BLaER1 treated with 17β-estradiol and CSF1 and Interleukin-3, amounts not matched to agents 10 nM and 100 nM (cell line): ENCODE results near the gene TCP10L.
"Not testable (repeated sequence)": the region's sequence is repeated elsewhere in the genome, so short reads cannot be mapped to it uniquely, and the experiment has no call there.

ENCODE experiments used
- H3K27ac ChIP-seq, 11 experiments: shearing (Covaris generic); formaldehyde crosslinking; 2 replicates each; pipeline ENCODE4 v1.8.1; 2022
- H3K27me3 ChIP-seq, 11 experiments: shearing (Covaris generic); formaldehyde crosslinking; 2 replicates each; pipeline ENCODE4 v1.8.1; 2022
- H3K36me3 ChIP-seq, 11 experiments: shearing (Covaris generic); formaldehyde crosslinking; 2 replicates each; pipeline ENCODE4 v1.8.1; 2022
- H3K4me1 ChIP-seq, 10 experiments: shearing (Covaris generic); formaldehyde crosslinking; 2 replicates each; pipeline ENCODE4 v1.8.1; 2022
- H3K4me2 ChIP-seq, 11 experiments: shearing (Covaris generic); formaldehyde crosslinking; 2 replicates each; pipeline ENCODE4 v1.8.1; 2022
- H3K4me3 ChIP-seq, 10 experiments: shearing (Covaris generic); formaldehyde crosslinking; 2 replicates each; pipeline ENCODE4 v1.8.1; 2022
- H3K9ac ChIP-seq, 11 experiments: shearing (Covaris generic); formaldehyde crosslinking; 2 replicates each; pipeline ENCODE4 v1.8.1; 2022
- H3K9me3 ChIP-seq, 11 experiments: shearing (Covaris generic); formaldehyde crosslinking; replicated peaks in 1 of 11; 2 replicates each; pipeline ENCODE4 v1.8.1; 2022
- H4K20me1 ChIP-seq, 11 experiments: shearing (Covaris generic); formaldehyde crosslinking; 2 replicates each; pipeline ENCODE4 v1.8.1; 2022
- Cebpa-rat ChIP-seq, 11 experiments: shearing (Covaris generic); IDR thresholded peaks; 2 replicates each; pipeline ENCODE4 v1.8.1; 2022

Gene TCP10L

GRCh38 chr21:32566741-32567389 lies 18.5 kb downstream of the TCP10L start:
- no peak overlapping the region for H3K4me3 ChIP-seq
- H3K36me3 ChIP-seq, result no peaks in the 10 kb centered on the region
- peaks cover 0 to 4% (median 0%) of the 10 kb centered on the region in 11 experiments; a peak in 1 of 22 replicates for H3K27me3 ChIP-seq
- H3K9me3 ChIP-seq, result peaks cover 14 to 27% (median 21%) of the 10 kb centered on the region in 11 experiments; a peak in 21 of 22 replicates
- H3K9ac ChIP-seq, result no peak overlapping the region
- H4K20me1 ChIP-seq, result peaks cover 0 to 5% (median 0%) of the 10 kb centered on the region in 11 experiments; a peak in 1 of 22 replicates
- peaks cover 10 to 41% (median 28%) of the 10 kb centered on the region in 10 experiments; a peak in 19 of 20 replicates for H3K4me1 ChIP-seq
- no peak for TF ChIP-seq Cebpa-rat (IDR thresholded peaks at IDR 0.05)
- H3K4me2 ChIP-seq, result peak overlapping the region in 5 of 11 experiments; percentile 19 to 90 (median 27); a peak in 5 of 22 replicates
- H3K27ac ChIP-seq, result no peak overlapping the region

DNA sequence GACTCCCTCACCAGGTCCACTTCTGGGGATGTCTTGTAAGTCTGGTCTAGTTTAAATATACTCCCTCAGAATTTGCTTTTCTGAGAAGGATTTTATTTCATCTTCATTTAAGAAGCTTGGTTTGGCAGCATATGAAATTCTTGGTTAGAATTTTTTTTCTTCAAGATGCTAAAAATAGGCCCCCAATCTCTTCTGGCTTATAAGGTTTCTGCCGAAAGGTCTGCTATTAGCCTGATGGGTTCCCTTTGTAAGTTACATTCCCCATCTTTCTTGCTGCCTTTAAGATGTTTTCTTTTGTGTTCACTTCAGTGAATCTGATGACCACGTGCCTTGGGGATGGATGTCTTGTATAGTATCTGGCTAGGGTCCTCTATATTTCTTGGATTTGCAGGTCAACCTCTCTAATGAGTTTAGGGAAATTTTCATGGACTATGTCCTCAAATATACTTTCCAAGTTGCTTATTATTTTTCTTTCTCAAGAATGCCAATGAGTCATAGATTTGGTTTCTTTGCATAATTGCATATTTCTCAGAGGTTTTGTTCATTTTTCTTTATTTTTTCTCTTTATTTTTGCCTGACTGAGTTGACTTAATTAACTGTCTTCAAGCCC lies 19.4 kb downstream of the TCP10L start:
- no peak for TF ChIP-seq Cebpa-rat (IDR thresholded peaks at IDR 0.05)
- H3K4me1 ChIP-seq, result peaks cover 10 to 38% (median 27%) of the 10 kb centered on the region in 10 experiments; a peak in 19 of 20 replicates

DNA sequence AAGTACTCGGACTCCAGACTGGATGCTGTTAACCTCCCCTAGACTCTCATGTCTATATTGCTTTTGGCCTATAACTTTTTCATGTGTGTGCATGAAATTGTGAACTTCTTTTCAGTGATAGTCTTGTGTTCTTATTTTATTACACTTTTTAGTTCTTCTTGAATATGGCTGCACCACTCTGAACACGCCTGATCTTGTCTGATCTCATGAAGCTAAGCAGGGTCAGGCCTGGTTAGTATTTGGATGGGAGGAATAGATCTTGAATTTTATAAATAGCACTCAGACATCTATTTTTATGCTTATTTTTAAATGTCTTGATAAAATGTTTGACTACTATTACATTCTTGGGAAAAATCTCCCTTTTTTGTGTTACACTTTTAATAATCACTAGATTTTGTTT lies 22.4 kb downstream of the TCP10L start:
- H3K27me3 ChIP-seq, result peaks cover 0 to 4% (median 0%) of the 10 kb centered on the region in 11 experiments; a peak in 1 of 22 replicates
- no peaks in the 10 kb centered on the region for H3K36me3 ChIP-seq
- no peak for TF ChIP-seq Cebpa-rat (IDR thresholded peaks at IDR 0.05)
- peaks cover 0 to 8% (median 0%) of the 10 kb centered on the region in 10 experiments; a peak in 3 of 20 replicates for H3K4me1 ChIP-seq
- H3K27ac ChIP-seq, result no peak overlapping the region
- peaks cover 10 to 27% (median 21%) of the 10 kb centered on the region in 11 experiments; a peak in 21 of 22 replicates for H3K9me3 ChIP-seq
- H3K4me3 ChIP-seq, result no peak overlapping the region
- no peaks in the 10 kb centered on the region for H4K20me1 ChIP-seq
- no peak overlapping the region for H3K4me2 ChIP-seq
- H3K9ac ChIP-seq, result no peak overlapping the region

More for the DNA sequence above, 19.4 kb downstream of the TCP10L start:
- Histone ChIP-seq H3K9ac (no peak overlapping the region), H3K36me3 (no peaks in the 10 kb centered on the region), H4K20me1 (peaks cover 0 to 5% (median 0%) of the 10 kb centered on the region in 11 experiments; a peak in 1 of 22 replicates), H3K4me3 (no peak overlapping the region), H3K9me3 (peaks cover 10 to 27% (median 21%) of the 10 kb centered on the region in 11 experiments; a peak in 21 of 22 replicates), H3K27me3 (peaks cover 0 to 4% (median 0%) of the 10 kb centered on the region in 11 experiments; a peak in 1 of 22 replicates), H3K27ac (no peak overlapping the region), H3K4me2 (no peak overlapping the region)

DNA sequence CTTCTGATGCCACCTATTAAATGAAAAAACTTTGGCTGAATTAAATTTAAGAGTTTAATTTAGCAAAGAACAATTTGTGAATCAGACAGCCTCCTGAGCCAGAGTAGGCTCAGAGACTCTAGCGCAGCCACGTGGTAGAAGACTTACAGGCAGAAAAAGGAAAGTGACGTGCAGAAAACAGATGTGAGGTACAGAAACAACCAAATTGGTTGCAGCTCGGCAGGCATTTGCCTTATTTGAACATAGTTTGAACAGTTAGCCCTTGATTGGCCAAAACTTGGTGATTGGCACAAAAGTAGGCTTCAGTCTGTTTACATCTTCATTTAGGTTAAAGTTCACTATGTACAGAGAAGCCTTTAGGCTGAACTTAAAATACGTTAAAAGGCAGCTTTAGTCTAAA lies 22.9 kb downstream of the TCP10L start:
- H3K27ac ChIP-seq, result no peak overlapping the region
- no peak overlapping the region for H3K4me3 ChIP-seq
- H3K27me3 ChIP-seq, result peaks cover 0 to under 1% (median 0%) of the 10 kb centered on the region in 11 experiments; a peak in 1 of 22 replicates
- peaks cover 0 to 3% (median 0%) of the 10 kb centered on the region in 10 experiments; a peak in 3 of 20 replicates for H3K4me1 ChIP-seq
- TF ChIP-seq Cebpa-rat (IDR thresholded peaks at IDR 0.05), result no peak
- peaks cover 10 to 27% (median 21%) of the 10 kb centered on the region in 11 experiments; a peak in 21 of 22 replicates for H3K9me3 ChIP-seq
- H3K9ac ChIP-seq, result no peak overlapping the region
- H3K36me3 ChIP-seq, result no peaks in the 10 kb centered on the region
- no peaks in the 10 kb centered on the region for H4K20me1 ChIP-seq
- H3K4me2 ChIP-seq, result no peak overlapping the region

- H3K27ac ChIP-seq, H3K4me1 ChIP-seq, H3K4me3 ChIP-seq, H3K36me3 ChIP-seq, H3K9ac ChIP-seq, H4K20me1 ChIP-seq, H3K4me2 ChIP-seq, H3K27me3 ChIP-seq: not testable (repeated sequence)
- peaks cover 10 to 27% (median 21%) of the 10 kb centered on the region in 11 experiments; a peak in 21 of 22 replicates for H3K9me3 ChIP-seq
Measured at GRCh38 chr21:32561476-32561875, 23.8 kb downstream of the TCP10L start.

DNA sequence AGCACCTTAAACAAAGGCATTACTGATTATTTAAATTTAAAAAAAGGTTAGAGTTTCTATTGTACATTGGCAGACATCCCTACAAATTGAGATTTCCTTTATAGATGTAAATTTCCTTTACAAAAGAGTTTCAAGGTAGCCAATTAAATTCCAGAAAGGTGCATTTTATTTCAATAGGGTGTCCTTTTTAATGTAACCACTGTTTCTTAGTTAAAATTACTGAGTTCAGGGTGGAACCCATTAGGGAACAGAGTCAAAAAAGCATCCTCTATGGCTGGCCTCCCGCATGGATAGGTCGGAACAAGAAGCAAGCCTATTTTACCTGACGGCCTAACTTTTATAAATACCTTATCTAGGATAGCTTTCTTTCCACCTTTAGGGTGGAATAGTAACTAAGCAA lies 24.4 kb downstream of the TCP10L start:
- no peaks in the 10 kb centered on the region for H3K4me1 ChIP-seq
- no peak overlapping the region for H3K9ac ChIP-seq
- no peak overlapping the region for H3K27ac ChIP-seq
- no peak overlapping the region for H3K4me2 ChIP-seq
- no peak for TF ChIP-seq Cebpa-rat (IDR thresholded peaks at IDR 0.05)
- no peaks in the 10 kb centered on the region for H3K36me3 ChIP-seq
- H3K27me3 ChIP-seq, result no peaks in the 10 kb centered on the region; a peak in 1 of 22 replicates
- peaks cover 10 to 23% (median 20%) of the 10 kb centered on the region in 11 experiments; a peak in 21 of 22 replicates for H3K9me3 ChIP-seq
- no peaks in the 10 kb centered on the region for H4K20me1 ChIP-seq
- H3K4me3 ChIP-seq, result no peak overlapping the region

- Histone ChIP-seq H3K4me2 (no peak overlapping the region), H3K9me3 (peaks cover 0 to 5% (median 3%) of the 10 kb centered on the region in 11 experiments; a peak in 14 of 22 replicates), H3K27ac (no peak overlapping the region), H4K20me1 (no peaks in the 10 kb centered on the region), H3K9ac (no peak overlapping the region), H3K4me1 (no peaks in the 10 kb centered on the region), H3K4me3 (no peak overlapping the region), H3K27me3 (no peaks in the 10 kb centered on the region; a peak in 1 of 22 replicates), H3K36me3 (no peaks in the 10 kb centered on the region)
- TF ChIP-seq Cebpa-rat (IDR thresholded peaks at IDR 0.05), result no peak
Measured at GRCh38 chr21:32559006-32559610, 26.2 kb downstream of the TCP10L start.

DNA sequence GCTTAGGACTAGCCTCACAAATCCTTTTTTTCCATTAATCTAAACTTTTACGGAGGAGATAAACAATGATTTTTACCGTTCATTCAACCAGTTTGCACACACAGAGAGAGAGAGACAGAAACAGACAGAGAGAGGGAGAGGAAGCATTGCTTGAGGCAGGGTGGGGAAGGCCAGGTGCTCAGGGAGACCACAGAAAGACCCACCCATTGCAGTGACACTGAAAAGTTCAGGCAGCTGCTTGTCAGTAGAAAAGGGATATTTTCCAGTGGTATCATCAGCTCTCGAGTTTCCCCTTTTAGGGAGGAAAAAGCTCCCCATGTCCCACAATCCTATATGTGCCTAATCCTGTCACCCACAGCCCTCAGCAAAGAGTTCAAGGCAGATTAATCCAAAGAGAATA lies 27.2 kb downstream of the TCP10L start:
- H3K27me3 ChIP-seq, result no peaks in the 10 kb centered on the region; a peak in 1 of 22 replicates
- no peaks in the 10 kb centered on the region for H3K36me3 ChIP-seq
- H3K9me3 ChIP-seq, result no peaks in the 10 kb centered on the region
- no peaks in the 10 kb centered on the region for H4K20me1 ChIP-seq
- no peak for TF ChIP-seq Cebpa-rat (IDR thresholded peaks at IDR 0.05)
- no peak overlapping the region for H3K9ac ChIP-seq
- H3K4me3 ChIP-seq, result no peak overlapping the region
- H3K4me2 ChIP-seq, result no peak overlapping the region
- H3K27ac ChIP-seq, result no peak overlapping the region
- H3K4me1 ChIP-seq, result no peaks in the 10 kb centered on the region
